ENCODE data around the gene GULP1.

DNA sequence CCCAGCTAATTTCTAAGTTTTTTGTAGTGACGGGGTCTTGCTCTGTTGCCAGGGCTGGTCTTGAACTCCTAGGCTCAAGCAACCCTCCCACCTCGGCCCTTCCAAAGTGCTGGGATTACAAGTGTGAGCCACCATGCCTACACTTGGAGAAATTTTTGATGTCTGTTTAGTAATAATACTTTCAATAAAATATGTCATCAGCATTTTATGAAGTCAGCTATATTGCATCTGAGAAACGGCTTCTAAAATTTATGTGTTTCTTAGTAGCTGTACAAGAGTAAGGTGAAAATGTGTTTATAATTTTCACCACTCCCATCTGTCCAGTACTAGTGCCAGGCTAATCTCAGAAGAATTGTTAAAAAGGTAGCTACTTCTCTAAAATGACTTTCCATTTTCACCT, 46.8 kb downstream of the GULP1 start:
- TF ChIP-seq, protein P1, sequence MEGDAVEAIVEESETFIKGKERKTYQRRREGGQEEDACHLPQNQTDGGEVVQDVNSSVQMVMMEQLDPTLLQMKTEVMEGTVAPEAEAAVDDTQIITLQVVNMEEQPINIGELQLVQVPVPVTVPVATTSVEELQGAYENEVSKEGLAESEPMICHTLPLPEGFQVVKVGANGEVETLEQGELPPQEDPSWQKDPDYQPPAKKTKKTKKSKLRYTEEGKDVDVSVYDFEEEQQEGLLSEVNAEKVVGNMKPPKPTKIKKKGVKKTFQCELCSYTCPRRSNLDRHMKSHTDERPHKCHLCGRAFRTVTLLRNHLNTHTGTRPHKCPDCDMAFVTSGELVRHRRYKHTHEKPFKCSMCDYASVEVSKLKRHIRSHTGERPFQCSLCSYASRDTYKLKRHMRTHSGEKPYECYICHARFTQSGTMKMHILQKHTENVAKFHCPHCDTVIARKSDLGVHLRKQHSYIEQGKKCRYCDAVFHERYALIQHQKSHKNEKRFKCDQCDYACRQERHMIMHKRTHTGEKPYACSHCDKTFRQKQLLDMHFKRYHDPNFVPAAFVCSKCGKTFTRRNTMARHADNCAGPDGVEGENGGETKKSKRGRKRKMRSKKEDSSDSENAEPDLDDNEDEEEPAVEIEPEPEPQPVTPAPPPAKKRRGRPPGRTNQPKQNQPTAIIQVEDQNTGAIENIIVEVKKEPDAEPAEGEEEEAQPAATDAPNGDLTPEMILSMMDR (IDR thresholded peaks at IDR 0.05) = no peak
- TF ChIP-seq RELA (CRISPR knock-in tag; IDR thresholded peaks at IDR 0.05; ENCODE audit: borderline replicate concordance) (no peak), SMAD4 (CRISPR knock-in tag; IDR thresholded peaks at IDR 0.05) (no peak), KAT7 (CRISPR knock-in tag; IDR thresholded peaks at IDR 0.05; ENCODE audit: borderline replicate concordance) (no peak), SMAD3 (CRISPR knock-in tag; IDR thresholded peaks at IDR 0.05; ENCODE audit: borderline replicate concordance) (no peak)
- TF ChIP-seq, protein P2, sequence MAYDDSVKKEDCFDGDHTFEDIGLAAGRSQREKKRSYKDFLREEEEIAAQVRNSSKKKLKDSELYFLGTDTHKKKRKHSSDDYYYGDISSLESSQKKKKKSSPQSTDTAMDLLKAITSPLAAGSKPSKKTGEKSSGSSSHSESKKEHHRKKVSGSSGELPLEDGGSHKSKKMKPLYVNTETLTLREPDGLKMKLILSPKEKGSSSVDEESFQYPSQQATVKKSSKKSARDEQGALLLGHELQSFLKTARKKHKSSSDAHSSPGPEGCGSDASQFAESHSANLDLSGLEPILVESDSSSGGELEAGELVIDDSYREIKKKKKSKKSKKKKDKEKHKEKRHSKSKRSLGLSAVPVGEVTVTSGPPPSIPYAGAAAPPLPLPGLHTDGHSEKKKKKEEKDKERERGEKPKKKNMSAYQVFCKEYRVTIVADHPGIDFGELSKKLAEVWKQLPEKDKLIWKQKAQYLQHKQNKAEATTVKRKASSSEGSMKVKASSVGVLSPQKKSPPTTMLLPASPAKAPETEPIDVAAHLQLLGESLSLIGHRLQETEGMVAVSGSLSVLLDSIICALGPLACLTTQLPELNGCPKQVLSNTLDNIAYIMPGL (CRISPR knock-in tag; IDR thresholded peaks at IDR 0.05) = no peak

Measured in WTC11 (cell line).